GM12891 (cell line): Measurements from ENCODE around the gene EXOC1.

ENCODE experiments used
- PAX5 ChIP-seq: IDR thresholded peaks from 2 replicates; pipeline ENCODE4 v1.6.1; 2011; ENCODE audit warnings: low read length, moderate library complexity, mild to moderate bottlenecking; ENCODE audit not compliant: insufficient read depth, severe bottlenecking
- POLR2A ChIP-seq: IDR thresholded peaks from 2 replicates; pipeline ENCODE4 v1.6.1; 2011; ENCODE audit warnings: low read depth, low read length, control low read depth
- POLR2AphosphoS5 ChIP-seq: IDR thresholded peaks from 2 replicates; pipeline ENCODE4 v1.6.1; 2011; ENCODE audit warnings: low read depth, low read length, control low read depth
- POU2F2 ChIP-seq: IDR thresholded peaks from 2 replicates; pipeline ENCODE4 v1.6.1; 2011; ENCODE audit warnings: low read depth, mild to moderate bottlenecking, control low read depth, low read length, moderate library complexity
- SPI1 ChIP-seq: IDR thresholded peaks from 2 replicates; pipeline ENCODE4 v1.6.1; 2011; ENCODE audit warnings: low read depth, low read length, control low read depth
- TAF1 ChIP-seq: IDR thresholded peaks from 2 replicates; pipeline ENCODE4 v1.6.1; 2011; ENCODE audit warnings: low read depth, low read length, control low read depth

- TF ChIP-seq POLR2AphosphoS5 (no peak), POU2F2 (no peak), POLR2A (no peak), TAF1 (no peak), SPI1 (no peak), PAX5 (no peak)
Observed at GRCh38 chr4:55819634-55820033, 33.8 kb upstream of the EXOC1 start, which contains the start of gene EXOC1L.
